Ovary (tissue), 3 donors: Measurements from ENCODE around the gene OBP2B.

Source experiments
- POLR2A ChIP-seq: fragments of 450-650 bp; IDR thresholded peaks from one replicate; pipeline ENCODE4 v1.6.1; 2017; ENCODE audit warnings: antibody characterized with exemption, mild to moderate bottlenecking, moderate library complexity
- TF ChIP-seq, protein P1 (sequence below), 3 donors: fragments of 450-650 bp in 2 of 3; fragments of 200-600 bp in 1 of 3; IDR thresholded peaks; one replicate each; pipeline versions ENCODE4 v1.5.1 to v1.8.0; 2016 to 2022; ENCODE audit warnings: antibody characterized with exemption in 3 of 3, mild to moderate bottlenecking in 1 of 3
- donor health status: DM: no; HTN: no; CAD: no.

DNA sequence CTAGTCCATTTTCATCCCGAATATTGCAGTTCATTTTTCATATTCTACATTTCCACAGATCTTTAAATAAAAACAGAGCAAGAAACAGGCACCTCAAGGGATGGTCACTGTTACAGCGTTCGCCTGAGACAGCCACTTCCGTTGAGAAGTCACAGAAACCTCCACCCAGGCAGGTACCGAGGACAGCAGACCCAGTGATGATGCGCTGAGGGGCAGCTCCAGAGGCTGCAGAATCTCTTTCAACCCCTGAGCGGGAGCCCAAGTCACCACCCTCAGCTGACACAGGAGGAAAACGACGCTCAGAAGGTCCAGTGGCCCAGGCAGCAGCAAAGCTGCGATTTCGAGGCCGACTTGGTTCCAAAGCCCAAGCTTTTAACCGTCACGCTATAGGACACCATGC, 33.2 kb upstream of the OBP2B start:
- TF ChIP-seq POLR2A, result no peak
- TF ChIP-seq, protein P1, sequence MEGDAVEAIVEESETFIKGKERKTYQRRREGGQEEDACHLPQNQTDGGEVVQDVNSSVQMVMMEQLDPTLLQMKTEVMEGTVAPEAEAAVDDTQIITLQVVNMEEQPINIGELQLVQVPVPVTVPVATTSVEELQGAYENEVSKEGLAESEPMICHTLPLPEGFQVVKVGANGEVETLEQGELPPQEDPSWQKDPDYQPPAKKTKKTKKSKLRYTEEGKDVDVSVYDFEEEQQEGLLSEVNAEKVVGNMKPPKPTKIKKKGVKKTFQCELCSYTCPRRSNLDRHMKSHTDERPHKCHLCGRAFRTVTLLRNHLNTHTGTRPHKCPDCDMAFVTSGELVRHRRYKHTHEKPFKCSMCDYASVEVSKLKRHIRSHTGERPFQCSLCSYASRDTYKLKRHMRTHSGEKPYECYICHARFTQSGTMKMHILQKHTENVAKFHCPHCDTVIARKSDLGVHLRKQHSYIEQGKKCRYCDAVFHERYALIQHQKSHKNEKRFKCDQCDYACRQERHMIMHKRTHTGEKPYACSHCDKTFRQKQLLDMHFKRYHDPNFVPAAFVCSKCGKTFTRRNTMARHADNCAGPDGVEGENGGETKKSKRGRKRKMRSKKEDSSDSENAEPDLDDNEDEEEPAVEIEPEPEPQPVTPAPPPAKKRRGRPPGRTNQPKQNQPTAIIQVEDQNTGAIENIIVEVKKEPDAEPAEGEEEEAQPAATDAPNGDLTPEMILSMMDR (IDR thresholded peaks at IDR 0.05), result no peak
